ENCODE measurements around the gene PAPPA2. TPM values are rescaled to one million over a fixed set of nuclear protein-coding genes. Genes with fewer than 3 reads are reported as not detected.

Gene PAPPA2
- total and polyA plus RNA-seq, 2 of the 8 experiments (the other 6 are each of a cell fraction or from before 2014, with no cell fraction given) = 0.08 to 0.88 TPM

- 88% methylated on average over 6 of the region's 6 CpGs; no CpG with 5 or more reads in 1 of the 2 experiments for WGBS, 2 experiments (ENCODE audit: extremely low coverage in 1 of 2, insufficient coverage in 1 of 2, insufficient read length in 1 of 2, insufficient replicate concordance in 2 of 2, low coverage in 1 of 2, low lambda C conversion rate in 2 of 2, missing lambda C conversion rate in 1 of 2)
- no peak for DNase-seq (ENCODE audit: low read depth in 1 of 2, low spot score in 2 of 2)
- no peak overlapping the region for H3K23ac ChIP-seq (ENCODE audit: insufficient read length)
Observed at GRCh38 chr1:176785056-176785455, 322.1 kb downstream of the PAPPA2 start.

More at GRCh38 chr1:176785056-176785455, 322.1 kb downstream of the PAPPA2 start:
- Histone ChIP-seq H4K91ac (replicated peaks; ENCODE audit: insufficient read length, low read length) (no peak overlapping the region), H2BK120ac (replicated peaks; ENCODE audit: low read depth, low read length) (no peak overlapping the region), H3K9ac (replicated peaks in 1 of 4; ENCODE audit: extremely low read depth in 1 of 4, low read depth in 3 of 4, low read length in 3 of 4) (no peak overlapping the region), H3K9me3 (ENCODE audit: insufficient read depth in 2 of 2, low read depth in 1 of 2, low read length in 1 of 2) (no peaks in the 10 kb centered on the region), H2BK5ac (ENCODE audit: low read depth, low read length) (no peak overlapping the region), H3K4me1 (replicated peaks in 1 of 4; ENCODE audit: control insufficient read depth in 3 of 4, insufficient read depth in 4 of 4, low read length in 3 of 4) (no peaks in the 10 kb centered on the region), H3K79me2 (ENCODE audit: control insufficient read depth in 1 of 2, insufficient read depth in 2 of 2, low read length in 2 of 2) (no peaks in the 10 kb centered on the region), H4K5ac (ENCODE audit: insufficient read length, low read depth, low read length) (no peak overlapping the region), H2AK5ac (ENCODE audit: low read depth, low read length) (no peak overlapping the region), H3K23me2 (ENCODE audit: low read depth, low read length) (no peaks in the 10 kb centered on the region), H4K8ac (ENCODE audit: extremely low read depth, insufficient read depth, low read length) (no peak overlapping the region), H2BK15ac (ENCODE audit: low read length) (no peak overlapping the region), H3K79me1 (ENCODE audit: low read depth, low read length) (no peaks in the 10 kb centered on the region), H2BK12ac (ENCODE audit: low read depth, low read length) (no peak overlapping the region), H3K27ac (ENCODE audit: low read depth, low read length) (no peak overlapping the region), H3K4ac (replicated peaks; ENCODE audit: insufficient read length, low read depth, low read length) (no peak overlapping the region), H3K4me2 (ENCODE audit: insufficient read depth in 1 of 2, low read depth in 2 of 2, low read length in 2 of 2) (no peak overlapping the region), H3K36me3 (ENCODE audit: control insufficient read depth in 2 of 4, insufficient read depth in 4 of 4, low read length in 3 of 4) (no peaks in the 10 kb centered on the region), H2AFZ (ENCODE audit: low read length) (no peak overlapping the region), H3K27me3 (replicated peaks in 1 of 4; ENCODE audit: control insufficient read depth in 3 of 4, extremely low read depth in 1 of 4, insufficient read depth in 3 of 4, low read length in 3 of 4) (no peaks in the 10 kb centered on the region), H3K4me3 (ENCODE audit: extremely low read depth in 1 of 4, insufficient read depth in 2 of 4, low read depth in 3 of 4, low read length in 4 of 4) (no peak overlapping the region), H4K20me1 (replicated peaks in 1 of 2; ENCODE audit: control insufficient read depth in 1 of 2, insufficient read depth in 2 of 2, low read length in 2 of 2) (no peaks in the 10 kb centered on the region), H3K18ac (ENCODE audit: extremely low read depth, low read length) (no peak overlapping the region), H2BK20ac (ENCODE audit: low read length) (no peak overlapping the region), H3K14ac (ENCODE audit: insufficient read length) (no peak overlapping the region), H3K56ac (replicated peaks; ENCODE audit: insufficient read length, low read depth, low read length) (no peak overlapping the region)
- FAIRE-seq = no peak
- TF ChIP-seq SIRT6 (IDR thresholded peaks at IDR 0.05; ENCODE audit: low read length) (no peak), PHF8 (conservative IDR thresholded peaks at IDR 0.05; ENCODE audit: low read depth, low read length) (no peak), TCF12 (IDR thresholded peaks at IDR 0.05; ENCODE audit: low read depth, low read length) (no peak), EZH2 (IDR thresholded peaks at IDR 0.05; ENCODE audit: low read depth, low read length, severe bottlenecking) (no peak)
- CTCF ChIA-PET (ENCODE audit: partially characterized antibody) = interaction anchor here (0.7 to 1.2 kb wide), 3 partner anchors 16 to 94 kb away, joined by 3 to 5 read pairs (median 3); no protein-coding TSS in a partner anchor
- POLR2A ChIA-PET (ENCODE audit: partially characterized antibody) = no interaction called here
